ENCODE data around the gene ZNF862.

Gene ZNF862

DNA sequence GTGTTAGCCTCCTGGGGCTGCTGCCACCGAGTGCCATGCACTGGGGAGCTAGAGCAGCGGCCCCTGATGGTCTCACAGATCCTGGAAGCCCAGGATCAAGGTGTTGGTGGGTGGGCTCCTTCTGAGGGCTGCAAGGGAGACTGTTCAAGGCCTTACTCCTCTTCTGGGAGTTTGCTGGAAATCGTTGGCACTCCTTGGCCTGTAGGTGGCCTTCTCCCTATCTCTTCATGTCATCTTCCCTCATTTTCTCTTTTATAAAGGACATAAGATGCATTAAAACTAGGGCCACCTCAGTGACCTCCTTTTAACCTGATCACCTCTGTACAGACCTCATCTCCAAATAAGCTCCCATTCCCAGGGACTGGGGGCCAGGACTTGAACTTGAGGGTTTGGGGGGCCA, 27.0 kb upstream of the ZNF862 start:
- DNase-seq (ENCODE audit: low read depth): no peak

DNA sequence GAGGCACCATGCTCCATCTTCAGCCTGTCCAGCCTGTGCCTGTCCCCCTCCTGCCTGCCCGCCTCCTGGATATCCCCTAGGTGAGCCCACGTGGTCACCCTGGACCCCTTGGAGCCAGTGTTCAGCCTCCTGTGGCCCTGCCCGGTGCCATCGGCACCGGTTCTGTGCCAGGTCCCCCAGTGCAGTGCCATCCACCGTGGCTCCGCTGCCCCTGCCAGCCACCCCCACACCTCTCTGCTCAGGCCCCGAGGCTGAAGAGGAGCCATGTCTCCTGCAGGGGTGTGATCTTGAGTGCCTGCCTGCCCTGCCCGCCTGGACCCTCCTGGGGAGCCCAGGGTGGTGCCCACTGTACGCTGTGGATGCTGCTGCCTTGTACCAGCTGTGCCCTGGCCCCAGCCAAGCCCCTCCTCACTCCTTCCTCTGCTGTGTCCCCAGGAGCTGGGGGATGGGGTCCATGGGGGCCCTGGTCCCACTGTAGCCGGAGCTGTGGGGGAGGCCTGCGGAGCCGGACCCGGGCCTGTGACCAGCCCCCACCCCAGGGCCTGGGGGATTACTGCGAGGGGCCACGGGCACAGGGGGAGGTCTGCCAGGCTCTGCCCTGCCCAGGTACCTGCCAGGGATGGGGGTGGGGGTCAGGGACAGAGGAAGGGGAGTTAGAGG, 26.2 kb upstream of the ZNF862 start:
- DNase-seq (ENCODE audit: low read depth): no peak

DNA sequence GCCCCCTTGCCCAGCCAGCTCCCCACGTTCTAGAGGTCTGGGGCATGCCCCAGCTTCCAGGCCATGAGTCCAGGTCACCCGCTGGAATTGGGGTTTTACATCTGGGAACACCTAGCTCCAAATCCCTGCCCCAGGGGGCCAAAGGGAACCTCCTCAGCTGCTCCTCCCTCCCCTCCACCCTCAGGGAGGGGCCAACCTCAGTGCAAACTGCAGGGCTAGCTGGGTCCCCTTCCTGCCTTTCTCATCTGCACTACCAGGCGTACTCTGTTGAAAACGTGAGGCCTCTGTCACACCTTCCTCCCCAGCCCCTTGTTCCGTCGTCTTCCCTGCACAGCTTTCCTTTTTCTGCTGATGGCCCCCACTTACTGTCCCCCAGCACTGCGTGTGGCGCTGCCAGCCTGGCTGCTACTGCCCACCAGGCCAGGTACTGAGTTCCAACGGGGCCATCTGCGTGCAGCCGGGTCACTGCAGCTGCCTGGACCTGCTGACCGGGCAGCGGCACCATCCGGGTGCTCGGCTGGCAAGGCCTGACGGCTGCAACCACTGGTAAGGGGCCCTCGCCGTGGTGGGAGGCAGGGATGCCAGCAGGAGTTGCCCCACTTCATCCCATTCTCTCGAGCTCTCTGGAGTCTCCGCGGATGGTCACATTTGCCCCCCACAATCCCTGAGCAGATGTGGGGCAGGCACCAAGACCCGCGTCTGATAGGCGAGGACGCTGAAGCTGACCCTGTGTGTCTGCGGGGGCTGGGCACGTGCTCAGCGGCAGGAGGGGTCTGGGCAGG, 24.7 kb upstream of the ZNF862 start:
- DNase-seq (ENCODE audit: low read depth): no peak

DNA sequence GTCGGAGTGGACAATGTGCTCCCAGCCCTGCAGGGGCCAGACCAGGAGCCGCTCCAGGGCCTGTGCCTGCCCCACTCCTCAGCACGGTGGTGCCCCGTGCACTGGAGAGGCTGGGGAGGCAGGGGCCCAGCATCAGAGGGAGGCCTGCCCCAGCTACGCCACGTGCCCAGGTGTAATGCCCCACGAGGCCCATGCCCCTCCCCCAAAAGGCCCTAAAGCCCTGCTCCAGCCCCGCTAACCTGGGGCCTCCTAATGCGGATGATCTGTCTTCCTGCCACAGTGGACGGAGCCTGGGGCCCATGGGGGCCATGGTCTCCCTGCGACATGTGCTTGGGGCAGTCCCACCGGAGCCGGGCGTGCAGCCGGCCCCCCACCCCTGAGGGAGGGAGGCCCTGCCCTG, 23.7 kb upstream of the ZNF862 start:
- DNase-seq (ENCODE audit: low read depth): no peak

DNA sequence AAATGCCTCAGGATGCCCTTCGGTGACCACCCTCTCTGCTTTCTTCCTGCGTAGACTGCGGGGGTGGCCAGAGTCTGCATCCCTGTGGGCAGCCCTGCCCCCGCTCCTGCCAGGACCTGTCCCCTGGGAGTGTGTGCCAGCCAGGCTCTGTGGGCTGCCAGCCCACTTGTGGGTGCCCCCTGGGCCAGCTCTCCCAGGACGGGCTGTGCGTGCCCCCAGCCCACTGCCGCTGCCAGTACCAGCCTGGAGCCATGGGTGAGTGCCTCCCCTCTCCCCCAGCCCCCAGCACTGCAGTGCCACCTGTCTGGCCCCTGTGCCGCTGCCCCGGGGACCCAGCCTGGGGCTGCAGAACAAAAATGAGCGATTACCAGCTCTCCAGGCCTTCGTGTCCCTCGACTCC, 23.1 kb upstream of the ZNF862 start:
- DNase-seq (ENCODE audit: low read depth): no peak

DNA sequence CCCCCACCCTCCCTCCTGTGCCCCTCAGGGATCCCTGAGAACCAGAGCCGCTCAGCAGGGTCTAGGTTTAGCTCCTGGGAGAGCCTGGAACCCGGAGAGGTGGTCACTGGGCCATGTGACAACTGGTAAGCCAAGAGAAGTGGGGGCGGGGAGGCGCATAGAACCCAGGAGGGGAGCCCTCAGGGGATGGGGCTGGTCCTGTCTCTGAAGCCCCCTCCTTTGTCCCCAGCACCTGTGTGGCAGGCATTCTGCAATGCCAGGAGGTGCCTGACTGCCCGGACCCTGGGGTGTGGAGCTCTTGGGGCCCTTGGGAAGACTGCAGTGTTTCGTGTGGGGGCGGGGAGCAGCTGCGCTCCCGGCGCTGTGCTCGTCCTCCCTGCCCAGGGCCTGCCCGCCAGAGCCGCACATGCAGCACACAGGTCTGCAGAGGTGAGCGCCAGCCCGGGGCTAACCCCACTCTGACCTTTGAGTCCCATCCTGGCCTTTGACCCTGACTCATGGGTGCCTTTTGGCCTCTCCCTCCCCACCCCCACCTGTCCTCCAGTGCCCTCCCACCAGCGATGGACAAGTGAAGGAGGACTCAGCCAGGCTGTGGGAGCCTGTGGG, 22.4 kb upstream of the ZNF862 start:
- no peak for DNase-seq (ENCODE audit: low read depth)

DNA sequence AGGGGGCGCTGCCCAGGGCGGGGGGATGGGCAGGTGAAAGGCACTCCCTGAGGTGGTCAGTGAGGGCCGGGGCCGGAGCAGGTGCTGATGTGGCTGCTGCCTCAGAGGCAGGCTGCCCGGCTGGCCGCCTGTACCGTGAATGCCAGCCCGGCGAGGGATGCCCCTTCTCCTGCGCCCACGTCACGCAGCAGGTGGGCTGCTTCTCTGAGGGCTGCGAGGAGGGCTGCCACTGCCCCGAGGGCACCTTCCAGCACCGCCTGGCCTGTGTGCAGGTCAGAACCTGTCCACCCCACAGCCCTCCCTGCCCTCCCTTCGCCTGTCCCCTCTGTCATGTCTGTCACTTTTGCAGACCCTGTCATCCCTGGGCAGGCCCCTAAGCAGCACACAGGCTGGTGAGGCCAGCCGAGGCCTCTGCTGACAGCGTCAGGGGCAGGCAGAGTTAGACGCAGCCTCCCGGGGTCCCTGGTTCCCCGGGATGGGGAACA, 21.9 kb upstream of the ZNF862 start:
- DNase-seq (ENCODE audit: low read depth): no peak

DNA sequence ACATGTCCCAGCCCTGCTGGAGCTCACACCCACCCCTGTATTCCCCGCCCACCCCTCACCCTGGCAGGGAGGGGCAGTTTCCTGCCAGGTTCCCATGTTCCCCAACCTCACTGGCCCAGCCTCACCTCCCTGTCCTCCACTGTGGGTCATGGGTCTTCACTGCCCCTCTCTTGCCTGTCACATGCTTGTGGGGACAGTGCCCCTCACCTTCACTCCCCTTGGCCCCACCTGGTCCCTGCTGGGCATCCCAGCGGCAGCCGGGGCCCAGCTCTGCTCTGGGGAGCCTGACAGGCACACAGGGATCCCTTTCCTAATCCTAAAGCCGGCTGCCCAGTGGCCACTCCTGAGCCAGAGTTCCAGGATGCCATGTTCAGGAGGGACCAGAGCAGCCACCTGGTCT, 21.4 kb upstream of the ZNF862 start:
- DNase-seq (ENCODE audit: low read depth): no peak

DNA sequence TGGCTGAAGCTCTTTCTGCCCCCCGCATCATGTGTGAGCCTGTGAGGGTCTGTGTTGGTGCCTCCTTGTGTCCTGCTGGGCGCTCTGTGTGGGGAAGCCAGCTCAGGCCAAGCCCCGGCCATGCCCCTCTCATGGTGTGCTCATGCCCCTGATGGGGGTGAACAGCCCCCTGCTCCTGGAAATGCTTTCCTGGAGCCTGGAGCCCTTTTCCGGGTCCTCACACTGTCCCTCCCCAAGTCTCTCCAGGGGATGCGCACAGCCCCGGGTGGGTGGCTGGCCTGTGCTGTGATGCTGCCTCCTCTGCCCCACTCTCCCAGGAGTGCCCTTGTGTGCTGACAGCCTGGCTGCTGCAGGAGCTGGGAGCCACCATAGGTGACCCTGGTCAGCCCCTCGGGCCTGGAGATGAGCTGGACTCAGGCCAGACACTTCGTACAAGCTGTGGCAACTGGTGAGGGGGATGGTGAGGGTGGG, 20.8 kb upstream of the ZNF862 start:
- DNase-seq (ENCODE audit: low read depth): no peak

DNA sequence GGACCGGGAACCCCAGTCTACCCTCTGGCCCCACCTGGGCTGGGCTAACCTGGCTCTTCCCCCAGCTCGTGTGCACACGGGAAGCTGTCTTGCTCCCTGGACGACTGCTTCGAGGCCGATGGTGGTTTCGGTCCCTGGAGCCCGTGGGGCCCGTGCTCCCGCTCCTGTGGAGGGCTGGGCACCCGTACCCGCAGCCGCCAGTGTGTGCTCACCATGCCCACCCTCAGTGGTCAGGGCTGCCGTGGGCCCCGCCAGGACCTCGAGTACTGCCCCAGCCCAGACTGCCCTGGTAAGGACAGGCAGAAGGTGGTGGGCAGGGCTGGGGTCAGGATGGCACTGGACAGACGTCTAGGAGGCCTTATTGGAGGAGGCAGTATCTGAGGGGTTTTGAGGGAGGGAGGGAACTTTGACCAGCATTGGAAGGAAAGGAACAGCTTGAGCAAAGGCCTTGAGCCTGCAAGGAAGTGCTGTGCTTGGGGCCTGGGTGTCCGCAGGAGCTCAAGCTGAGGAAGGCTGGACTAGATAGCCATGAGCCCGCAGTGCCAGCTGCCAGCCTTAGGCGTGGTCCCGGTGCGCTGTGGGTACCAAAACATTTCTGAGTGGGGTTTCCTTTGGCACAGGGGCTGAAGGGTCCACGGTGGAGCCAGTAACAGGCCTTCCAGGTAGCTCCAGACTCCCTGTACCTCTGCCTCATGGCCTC, 20.2 kb upstream of the ZNF862 start:
- no peak for DNase-seq (ENCODE audit: low read depth)

DNA sequence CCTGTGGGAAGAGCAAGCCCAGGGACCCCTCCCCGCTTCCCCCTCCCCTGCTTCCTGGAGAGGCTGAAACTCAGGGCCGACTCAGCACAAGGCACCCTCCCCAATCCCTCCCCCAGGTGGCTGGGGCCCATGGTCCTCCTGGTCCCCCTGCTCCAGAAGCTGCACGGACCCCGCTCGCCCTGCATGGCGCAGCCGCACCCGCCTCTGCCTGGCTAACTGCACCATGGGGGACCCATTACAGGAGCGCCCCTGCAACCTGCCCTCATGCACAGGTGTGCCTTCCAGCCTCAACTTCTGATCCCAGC, 19.7 kb upstream of the ZNF862 start:
- no peak for DNase-seq (ENCODE audit: low read depth)

DNA sequence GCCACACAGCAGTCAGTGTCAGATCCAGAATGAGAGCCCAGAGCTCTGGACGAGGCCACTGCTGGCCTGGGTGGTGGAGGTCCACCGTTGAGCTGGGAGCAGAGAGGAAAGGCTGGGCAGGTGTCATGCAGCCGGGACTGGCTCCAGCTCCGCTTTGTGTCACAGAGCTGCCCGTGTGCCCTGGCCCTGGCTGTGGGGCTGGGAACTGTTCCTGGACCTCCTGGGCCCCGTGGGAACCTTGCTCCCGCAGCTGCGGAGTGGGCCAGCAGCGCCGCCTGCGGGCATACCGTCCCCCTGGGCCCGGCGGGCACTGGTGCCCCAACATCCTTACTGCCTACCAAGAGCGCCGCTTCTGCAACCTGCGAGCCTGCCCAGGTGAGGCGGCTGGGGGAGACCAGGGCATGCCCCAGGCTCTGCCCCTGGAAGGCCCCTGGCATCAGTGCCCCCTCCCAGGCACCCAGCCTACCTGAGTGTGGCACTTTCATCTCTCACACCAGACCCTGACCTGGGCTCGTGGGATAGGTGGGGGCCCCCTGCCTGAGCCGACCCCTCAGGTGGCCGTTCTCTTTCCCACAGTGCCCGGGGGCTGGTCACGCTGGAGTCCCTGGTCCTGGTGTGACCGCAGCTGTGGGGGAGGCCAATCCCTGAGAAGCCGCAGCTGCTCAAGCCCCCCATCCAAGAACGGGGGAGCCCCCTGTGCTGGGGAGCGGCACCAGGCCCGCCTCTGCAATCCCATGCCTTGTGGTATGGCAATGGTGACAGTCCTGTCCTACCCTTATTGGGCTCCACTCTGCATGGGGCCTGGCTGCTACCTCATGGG, 18.8 kb upstream of the ZNF862 start:
- DNase-seq (ENCODE audit: low read depth): no peak

DNA sequence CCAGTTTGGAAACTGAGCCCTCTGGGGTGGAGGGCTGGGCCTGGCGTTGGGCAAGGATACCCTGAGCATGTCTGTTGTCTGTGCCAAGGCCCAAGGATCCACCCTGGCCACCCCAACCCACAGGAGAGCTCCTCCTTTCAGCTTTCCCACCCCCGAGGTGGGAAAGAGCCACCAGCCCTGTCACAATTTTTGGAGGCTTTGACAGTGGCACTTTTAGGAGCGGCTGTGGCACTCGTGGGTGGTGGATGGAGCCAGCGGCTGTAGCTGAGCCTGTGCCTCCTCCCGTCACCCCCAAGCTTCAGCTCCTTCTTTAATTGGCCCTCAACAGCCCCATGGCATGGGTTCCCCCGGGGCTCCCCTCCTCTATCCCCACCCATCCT, 18.2 kb upstream of the ZNF862 start:
- DNase-seq (ENCODE audit: low read depth): no peak

DNA sequence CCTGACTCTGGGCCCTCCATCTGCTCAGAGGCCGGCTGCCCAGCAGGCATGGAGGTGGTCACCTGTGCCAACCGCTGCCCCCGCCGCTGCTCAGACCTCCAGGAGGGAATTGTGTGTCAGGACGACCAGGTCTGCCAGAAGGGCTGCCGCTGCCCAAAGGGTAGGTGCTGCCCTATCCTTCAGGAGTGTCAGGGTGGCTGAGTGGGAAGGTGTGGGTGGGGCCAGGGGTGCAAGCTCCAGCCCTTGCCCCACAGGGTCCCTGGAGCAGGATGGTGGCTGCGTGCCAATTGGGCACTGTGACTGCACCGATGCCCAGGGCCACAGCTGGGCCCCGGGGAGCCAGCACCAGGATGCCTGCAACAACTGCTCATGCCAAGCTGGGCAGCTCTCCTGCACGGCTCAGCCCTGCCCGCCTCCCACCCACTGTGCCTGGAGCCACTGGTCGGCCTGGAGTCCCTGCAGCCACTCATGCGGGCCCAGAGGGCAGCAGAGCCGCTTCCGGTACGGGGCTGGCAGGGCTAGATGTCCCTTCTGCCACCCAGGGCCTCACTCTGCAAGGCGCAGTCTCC, 17.5 kb upstream of the ZNF862 start:
- DNase-seq (ENCODE audit: low read depth): no peak

DNA sequence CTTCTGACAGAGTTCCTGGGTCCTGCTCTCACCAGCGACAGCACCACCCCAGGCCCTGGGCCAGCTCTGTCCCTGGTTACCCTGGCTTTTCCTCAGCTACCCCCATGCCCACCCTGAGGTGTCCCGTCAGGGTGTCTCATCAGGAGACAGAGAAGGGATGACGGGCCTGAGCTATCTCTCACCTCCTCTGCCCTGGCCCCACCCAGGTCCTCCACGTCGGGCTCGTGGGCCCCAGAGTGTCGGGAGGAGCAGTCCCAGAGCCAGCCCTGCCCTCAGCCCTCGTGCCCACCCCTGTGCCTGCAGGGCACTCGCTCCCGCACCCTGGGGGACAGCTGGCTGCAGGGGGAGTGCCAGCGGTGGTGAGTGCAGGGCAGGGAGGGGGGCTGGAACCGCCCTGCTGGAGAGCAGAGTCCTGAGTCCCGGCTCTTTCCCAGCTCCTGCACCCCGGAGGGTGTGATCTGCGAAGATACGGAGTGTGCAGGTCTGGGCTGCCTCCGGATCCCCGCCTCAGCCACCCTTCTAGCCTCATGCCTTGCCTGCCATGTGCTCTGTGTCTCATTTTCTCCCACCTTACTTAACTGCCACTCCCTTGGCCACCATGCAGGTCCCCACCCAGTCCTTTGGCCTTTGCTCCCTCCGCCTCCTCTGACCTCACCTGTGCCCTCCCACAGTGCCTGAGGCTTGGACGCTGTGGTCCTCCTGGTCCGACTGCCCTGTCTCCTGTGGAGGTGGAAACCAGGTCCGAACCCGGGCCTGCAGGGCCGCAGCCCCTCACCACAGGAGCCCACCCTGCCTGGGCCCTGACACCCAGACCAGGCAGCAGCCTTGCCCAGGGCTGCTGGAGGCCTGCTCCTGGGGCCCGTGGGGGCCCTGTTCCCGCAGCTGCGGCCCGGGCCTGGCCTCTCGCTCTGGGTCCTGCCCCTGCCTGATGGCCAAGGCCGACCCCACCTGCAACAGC, 16.7 kb upstream of the ZNF862 start:
- DNase-seq (ENCODE audit: low read depth): no peak

DNA sequence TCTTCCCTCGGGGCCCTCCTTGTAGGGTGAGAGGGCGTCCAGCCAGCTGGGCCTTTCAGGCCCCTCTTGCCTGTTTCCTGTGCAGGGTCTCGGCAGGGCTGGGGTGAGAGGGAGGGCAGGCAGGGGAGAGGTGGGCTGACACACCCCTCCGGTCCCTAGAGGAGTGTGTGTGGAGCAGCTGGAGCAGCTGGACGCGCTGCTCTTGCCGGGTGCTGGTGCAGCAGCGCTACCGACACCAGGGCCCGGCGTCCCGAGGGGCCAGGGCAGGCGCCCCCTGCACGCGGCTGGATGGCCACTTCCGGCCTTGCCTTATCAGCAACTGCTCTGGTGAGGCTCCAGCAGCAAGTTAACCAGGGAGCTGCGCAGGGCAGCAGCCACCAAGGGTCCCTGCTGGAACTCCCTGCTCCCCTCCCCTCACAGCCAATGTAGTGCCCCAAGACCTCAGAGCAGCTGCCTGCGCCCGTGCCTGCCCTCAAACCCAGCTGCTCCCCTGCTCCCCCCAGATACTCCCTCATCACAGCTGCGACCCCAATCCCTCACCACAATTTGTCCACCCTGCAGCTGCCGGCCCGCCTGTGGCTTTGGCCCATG, 15.7 kb upstream of the ZNF862 start:
- no peak for DNase-seq (ENCODE audit: low read depth)

DNA sequence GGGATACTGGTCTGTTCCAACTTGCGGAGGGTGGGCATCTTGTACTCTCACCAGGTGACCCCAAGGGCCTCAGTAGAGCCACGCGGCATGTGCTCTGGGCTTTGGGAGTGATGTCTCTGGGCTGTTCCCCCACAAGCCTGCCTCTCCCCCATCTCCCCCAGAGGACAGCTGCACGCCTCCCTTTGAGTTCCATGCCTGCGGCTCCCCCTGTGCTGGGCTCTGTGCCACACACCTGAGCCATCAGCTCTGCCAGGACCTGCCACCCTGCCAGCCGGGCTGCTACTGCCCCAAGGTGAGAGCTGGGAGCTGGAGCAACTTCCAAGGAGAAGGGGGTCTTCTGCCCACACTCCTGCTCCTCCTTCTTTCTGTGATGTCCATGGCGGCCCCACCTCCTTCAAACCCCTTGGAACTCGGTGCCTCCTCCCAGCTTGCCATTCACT, 15.0 kb upstream of the ZNF862 start:
- DNase-seq (ENCODE audit: low read depth): no peak

DNA sequence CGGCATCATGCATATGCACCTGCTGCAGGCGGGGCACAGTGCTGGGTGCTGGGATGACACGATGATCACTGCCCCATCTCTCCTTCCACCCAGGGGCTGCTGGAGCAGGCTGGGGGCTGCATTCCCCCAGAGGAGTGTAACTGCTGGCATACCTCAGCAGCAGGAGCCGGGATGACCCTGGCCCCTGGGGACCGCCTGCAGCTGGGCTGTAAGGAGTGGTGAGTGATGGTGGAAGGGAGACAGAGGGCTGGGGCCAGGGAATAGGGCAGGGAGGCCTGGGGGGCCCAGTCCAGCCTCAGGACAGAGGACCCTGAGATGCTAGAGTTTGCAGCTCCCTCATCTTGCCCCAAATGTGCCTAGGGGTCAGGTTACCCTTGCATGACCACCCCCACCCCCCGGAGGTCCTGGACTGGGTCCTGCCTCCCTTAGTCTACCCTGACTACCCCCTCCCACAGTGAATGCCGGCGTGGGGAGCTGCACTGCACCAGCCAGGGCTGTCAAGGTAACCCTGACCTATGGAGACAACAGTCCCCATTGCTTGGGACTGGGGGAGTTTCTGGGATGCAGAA, 14.5 kb upstream of the ZNF862 start:
- DNase-seq (ENCODE audit: low read depth): no peak

DNA sequence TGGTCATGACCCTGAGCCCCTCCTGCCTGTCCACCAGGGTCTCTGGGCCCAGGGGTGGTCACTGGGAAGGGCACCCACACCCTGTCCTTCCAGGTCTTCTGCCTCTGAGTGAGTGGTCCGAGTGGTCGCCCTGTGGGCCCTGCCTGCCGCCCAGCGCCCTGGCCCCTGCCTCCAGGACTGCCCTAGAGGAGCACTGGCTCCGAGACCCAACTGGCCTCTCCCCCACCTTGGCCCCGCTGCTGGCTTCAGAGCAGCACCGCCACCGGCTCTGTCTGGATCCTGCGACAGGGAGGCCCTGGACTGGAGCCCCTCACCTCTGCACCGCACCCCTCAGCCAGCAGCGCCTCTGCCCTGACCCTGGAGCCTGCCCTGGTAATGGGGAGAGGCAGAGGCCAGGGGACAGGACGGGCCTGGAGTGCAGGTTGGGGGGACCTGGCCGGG, 13.9 kb upstream of the ZNF862 start:
- DNase-seq (ENCODE audit: low read depth): no peak

All from stromal cell of bone marrow (primary cell).